GM23248 (cell line): ENCODE measurements around the gene LIMCH1.

Source experiments
- EZH2 ChIP-seq: fragments of 200-600 bp; sonication (generic); IDR thresholded peaks from 2 replicates; pipeline ENCODE4 v1.6.1; 2018; ENCODE audit warnings: antibody characterized with exemption, mild to moderate bottlenecking; ENCODE audit not compliant: insufficient read depth, poor library complexity, severe bottlenecking
- EZH2phosphoT487 ChIP-seq: fragments of 200-600 bp; sonication (generic); IDR thresholded peaks from 2 replicates; pipeline ENCODE4 v1.6.1; 2018; ENCODE audit warnings: antibody characterized with exemption, moderate library complexity, mild to moderate bottlenecking, low read depth; ENCODE audit not compliant: insufficient read depth

DNA sequence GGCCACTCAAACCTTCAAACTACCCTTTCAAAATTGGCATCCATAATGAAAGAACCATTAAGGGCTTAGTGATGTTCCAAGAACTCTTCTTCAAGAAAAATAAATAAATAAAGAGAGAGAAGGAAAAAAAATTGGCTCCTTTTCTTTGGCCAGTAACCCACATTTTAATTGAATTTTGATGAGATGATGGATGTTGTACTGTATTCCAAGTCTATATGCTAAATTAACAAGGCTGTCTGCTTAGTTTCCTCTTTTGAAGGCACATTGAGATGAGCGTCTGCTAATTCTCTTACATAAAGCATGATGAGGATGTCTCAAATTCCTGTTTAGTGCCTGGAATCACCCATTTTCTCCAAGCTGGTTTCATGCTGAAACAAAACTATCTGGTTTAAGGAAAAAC, 177.2 kb downstream of the LIMCH1 start:
- TF ChIP-seq EZH2phosphoT487 (no peak), EZH2 (no peak)
